Suppressor macrophage (primary cell): ENCODE measurements around the gene PGAM2.
"Not testable (repeated sequence)": the region's sequence is repeated elsewhere in the genome, so short reads cannot be mapped to it uniquely, and the experiment has no call there.

Source experiments
- DNase-seq, 4 experiments: peaks; one replicate each; pipeline ENCODE4 v3.0.0-alpha.2; 2020 to 2022

The PGAM2 gene

GRCh38 chr7:44048031-44048795 lies 17.2 kb downstream of the PGAM2 start:
- DNase-seq: no peak

GRCh38 chr7:44046321-44047061 lies 18.9 kb downstream of the PGAM2 start:
- DNase-seq: peak; percentile 67 to 86 (median 73)

- DNase-seq: peak in 3 of 4 experiments; percentile 44
These were observed 19.9 kb downstream of the PGAM2 start for GRCh38 chr7:44045226-44046014.

GRCh38 chr7:44044315-44045225 lies 20.8 kb downstream of the PGAM2 start, which contains the start of gene DBNL:
TSS of gene DBNL (plus strand) at chr7:44044702. CDS start at chr7:44044738, 36 bp downstream.
- peak; percentile 94 to 98 (median 96) for DNase-seq

GRCh38 chr7:44043902-44044301 lies 21.5 kb downstream of the PGAM2 start:
- DNase-seq: no peak

GRCh38 chr7:44042221-44042620 lies 23.1 kb downstream of the PGAM2 start:
- DNase-seq: no peak

GRCh38 chr7:44040493-44040891 lies 24.9 kb downstream of the PGAM2 start:
- DNase-seq: peak in 3 of 4 experiments; percentile 13 to 61 (median 36)

GRCh38 chr7:44039800-44040492 lies 25.4 kb downstream of the PGAM2 start:
- not testable (repeated sequence) for DNase-seq

- DNase-seq: peak; percentile 93 to 96 (median 94)
These were observed 26.3 kb downstream of the PGAM2 start for GRCh38 chr7:44038961-44039558.

- not testable (repeated sequence) for DNase-seq
These were observed 26.8 kb downstream of the PGAM2 start for GRCh38 chr7:44038553-44038952.

- DNase-seq: not testable (repeated sequence)
These were observed 27.4 kb downstream of the PGAM2 start for GRCh38 chr7:44037951-44038350.

- peak; percentile 10 to 55 (median 30) for DNase-seq
These were observed 29.0 kb downstream of the PGAM2 start for GRCh38 chr7:44036364-44036763.

GRCh38 chr7:44033971-44034844 lies 31.2 kb downstream of the PGAM2 start:
- DNase-seq: not testable (repeated sequence)

GRCh38 chr7:44032031-44032430 lies 33.3 kb downstream of the PGAM2 start:
- not testable (repeated sequence) for DNase-seq

GRCh38 chr7:44031319-44031718 lies 34.0 kb downstream of the PGAM2 start:
- not testable (repeated sequence) for DNase-seq

GRCh38 chr7:44030029-44030428 lies 35.3 kb downstream of the PGAM2 start:
- not testable (repeated sequence) for DNase-seq

GRCh38 chr7:44029433-44029832 lies 35.9 kb downstream of the PGAM2 start:
- DNase-seq: not testable (repeated sequence)

GRCh38 chr7:44022796-44023467 lies 42.4 kb downstream of the PGAM2 start:
- DNase-seq: not testable (repeated sequence)

GRCh38 chr7:44022069-44022468 lies 43.3 kb downstream of the PGAM2 start:
- DNase-seq: not testable (repeated sequence)
